HG03039 (cell line): ENCODE results near the gene CNOT3.
"Not testable (repeated sequence)": the region's sequence is repeated elsewhere in the genome, so short reads cannot be mapped to it uniquely, and the experiment has no call there.

Experiments
- ATAC-seq: cut with Tn5 transposase; IDR thresholded peaks from one replicate; pipeline ENCODE4 v1.9.1; 2021; ENCODE audit warnings: mild to moderate bottlenecking, moderate library complexity; ENCODE audit not compliant: unreplicated experiment

CNOT3 gene

DNA sequence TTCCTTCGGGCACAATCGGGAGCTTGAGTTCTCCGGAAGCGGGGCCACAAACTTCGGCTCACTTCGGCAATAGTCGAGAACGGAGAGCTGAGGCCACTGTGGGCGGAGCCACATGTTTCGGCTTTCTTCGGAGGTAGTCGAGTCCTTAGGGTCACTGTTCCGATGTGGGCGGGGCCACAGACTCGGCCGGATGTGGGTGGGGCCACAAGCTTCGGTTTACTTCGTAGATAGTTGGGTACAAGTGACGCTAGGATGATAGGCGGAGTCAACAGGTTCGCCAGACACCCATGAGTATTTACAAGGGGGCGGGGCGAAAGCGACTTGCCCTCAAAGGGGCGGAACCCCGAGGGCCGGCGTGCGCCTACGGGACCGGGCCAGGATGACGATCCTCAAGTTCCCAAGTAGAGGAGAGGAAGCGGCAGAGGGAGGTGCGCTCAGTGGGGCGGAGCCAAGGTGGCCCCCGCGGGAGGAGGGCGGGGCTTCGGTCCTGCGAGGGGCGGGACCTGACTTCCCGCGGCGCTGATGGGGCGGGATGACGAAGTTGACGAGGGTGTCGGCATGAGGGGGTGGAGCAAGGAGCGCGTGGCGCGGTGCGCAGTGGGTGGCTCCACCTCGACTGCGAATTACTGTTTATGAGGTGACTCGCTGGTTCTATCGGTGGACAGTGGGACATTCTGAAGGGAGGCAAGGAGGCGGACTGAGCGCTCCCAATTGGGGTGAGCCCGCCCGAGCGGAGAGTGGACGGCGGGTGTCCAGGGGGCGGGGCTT lies 52.4 kb downstream of the CNOT3 start:
- ATAC-seq, result peak; percentile 39

DNA sequence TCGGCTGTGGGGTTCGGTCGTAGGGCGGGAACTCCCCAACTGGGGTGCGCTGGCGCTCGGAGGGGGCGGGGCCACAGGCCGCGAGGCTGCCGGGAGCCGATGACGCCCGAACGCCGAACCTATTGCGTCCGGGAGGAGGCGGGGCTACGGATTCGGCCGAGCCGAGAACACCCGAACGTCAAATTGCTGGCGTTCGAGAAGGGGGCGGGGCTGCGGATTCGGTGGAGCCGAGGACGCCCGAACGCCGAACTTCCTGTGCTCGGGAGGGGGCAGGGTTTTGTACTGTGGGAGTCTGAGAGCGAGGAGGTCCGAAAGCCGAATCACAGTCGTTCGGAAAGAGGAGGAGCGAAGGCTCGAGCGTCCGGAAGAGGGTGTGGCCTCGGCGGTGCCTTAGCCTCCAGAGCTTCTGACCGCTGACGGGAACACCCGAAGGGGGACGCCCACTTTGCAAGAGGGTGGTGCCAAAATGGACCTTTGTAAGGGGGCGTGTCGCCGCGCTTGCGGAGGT lies 53.0 kb downstream of the CNOT3 start:
- peak; percentile 37 for ATAC-seq

DNA sequence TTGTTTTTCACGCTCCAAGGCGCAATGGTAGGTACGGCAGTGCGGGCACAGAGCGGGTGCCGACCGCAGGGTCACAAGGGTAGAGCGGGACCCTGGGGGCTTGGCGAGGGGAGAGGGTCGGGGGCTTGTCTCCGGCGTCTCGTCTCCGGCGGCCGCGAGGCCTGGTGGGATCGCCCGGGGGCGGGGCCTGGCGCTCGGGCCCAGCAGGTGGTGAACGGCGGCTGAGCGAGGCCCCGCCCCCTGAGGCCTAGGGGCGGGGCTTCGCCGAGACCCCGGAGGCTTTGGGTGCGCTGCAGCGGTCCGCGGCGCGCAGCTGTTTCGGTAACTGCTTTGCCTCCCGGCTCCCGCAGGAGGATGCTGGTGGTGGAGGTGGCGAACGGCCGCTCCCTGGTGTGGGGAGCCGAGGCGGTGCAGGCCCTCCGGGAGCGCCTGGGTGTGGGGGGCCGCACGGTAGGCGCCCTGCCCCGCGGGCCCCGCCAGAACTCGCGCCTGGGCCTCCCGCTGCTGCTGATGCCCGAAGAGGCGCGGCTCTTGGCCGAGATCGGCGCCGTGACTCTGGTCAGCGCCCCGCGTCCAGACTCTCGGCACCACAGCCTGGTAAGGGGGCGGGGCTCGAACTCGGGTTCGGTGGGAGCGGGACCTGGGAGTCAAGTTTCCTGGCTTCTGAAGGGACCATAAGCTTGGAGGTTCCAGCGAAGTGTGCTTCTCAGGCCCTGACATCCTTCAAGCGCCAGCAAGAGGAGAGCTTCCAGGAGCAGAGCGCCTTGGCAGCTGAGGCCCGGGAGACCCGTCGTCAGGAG lies 53.6 kb downstream of the CNOT3 start, which contains the start of gene TSEN34:
Gene TSEN34, plus strand, starts transcription at position 298 of the 800 bp plus-strand sequence. Its CDS starts 57 bp downstream, at position 355.
- ATAC-seq, result peak; percentile 16

DNA sequence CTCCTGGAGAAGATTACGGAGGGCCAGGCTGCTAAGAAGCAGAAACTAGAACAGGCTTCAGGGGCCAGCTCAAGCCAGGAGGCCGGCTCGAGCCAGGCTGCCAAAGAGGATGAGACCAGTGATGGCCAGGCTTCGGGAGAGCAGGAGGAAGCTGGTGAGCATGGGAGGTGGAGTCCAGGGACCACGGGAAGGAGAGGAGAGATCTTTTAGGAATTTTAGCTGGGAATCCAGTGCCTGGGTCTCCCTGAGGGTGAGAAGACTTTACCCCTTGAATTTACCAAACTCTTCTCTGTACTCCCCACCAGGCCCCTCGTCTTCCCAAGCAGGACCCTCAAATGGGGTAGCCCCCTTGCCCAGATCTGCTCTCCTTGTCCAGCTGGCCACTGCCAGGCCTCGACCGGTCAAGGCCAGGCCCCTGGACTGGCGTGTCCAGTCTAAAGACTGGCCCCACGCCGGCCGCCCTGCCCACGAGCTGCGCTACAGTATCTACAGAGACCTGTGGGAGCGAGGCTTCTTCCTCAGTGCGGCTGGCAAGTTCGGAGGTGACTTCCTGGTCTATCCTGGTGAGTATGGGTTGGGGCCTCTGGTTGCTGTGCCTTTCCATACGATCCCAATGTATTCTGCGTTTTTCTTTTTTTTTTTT lies 54.4 kb downstream of the CNOT3 start:
- no peak for ATAC-seq

DNA sequence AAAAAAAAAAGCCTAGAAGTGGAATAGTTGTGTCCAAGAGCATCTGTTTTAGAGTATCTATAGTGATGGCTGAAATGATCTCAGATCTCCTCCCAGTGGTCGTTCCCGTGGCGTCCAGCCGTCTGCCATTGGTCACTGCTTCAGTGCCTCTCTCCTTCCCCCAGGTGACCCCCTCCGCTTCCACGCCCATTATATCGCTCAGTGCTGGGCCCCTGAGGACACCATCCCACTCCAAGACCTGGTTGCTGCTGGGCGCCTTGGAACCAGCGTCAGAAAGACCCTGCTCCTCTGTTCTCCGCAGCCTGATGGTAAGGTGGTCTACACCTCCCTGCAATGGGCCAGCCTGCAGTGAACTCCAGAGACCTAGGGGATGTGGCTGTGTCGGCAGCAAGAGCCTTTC lies 55.4 kb downstream of the CNOT3 start:
- ATAC-seq, result no peak

DNA sequence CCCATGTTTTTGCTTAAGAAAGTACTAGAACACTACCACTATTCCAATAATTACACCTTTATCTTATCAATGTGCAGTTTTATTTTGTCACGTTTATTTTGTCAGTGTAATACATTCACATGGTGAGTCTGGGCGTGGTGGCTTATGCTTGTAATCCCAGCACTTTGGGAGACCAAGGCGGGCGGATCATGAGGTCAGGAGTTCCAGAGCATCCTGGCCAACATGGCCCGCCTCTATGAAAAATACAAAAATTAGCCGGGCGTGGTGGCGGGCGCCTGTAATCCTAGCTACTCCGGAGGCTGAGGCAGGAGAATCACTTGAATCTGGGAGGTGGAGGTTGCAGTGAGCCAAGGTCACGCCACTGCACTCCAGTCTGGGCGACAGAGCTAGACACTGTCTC lies 56.9 kb downstream of the CNOT3 start:
- ATAC-seq, result not testable (repeated sequence)

DNA sequence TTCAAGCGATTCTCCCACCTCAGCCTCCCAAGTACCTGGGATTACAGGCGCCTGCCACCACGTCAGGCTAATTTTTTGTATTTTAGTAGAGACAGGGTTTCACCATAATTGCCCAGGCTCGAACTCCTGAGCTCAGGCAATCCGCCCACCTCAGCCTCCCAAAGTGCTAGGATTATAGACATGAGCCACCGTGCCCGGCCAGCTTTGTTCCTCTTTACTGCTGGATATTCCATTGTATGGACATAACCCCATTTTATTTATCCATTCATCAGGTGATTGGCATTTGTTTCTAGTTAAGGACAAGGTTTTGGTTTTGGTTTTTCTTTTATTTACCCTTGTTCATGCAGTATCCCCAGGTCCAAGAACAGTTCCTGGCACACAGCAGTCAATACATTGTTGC lies 59.0 kb downstream of the CNOT3 start:
- no peak for ATAC-seq

DNA sequence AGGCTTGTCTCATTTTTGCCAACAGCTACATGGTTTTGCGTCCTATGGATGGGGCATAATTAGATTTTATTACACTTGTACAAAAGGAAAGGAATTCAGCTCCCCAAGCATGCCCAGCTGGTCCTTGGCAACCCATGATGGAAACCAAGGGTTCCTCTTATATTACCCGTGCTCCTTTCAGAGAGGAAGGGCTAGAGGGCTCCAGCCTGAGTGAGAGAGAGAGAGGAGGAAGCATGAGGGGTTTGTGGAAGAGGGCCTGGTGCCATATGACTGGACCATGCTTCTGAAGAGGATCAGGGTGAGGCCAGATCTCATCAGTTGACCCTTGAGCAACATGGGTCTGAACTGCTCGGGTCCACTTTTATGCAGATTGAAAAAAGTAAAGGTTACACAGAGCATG lies 59.6 kb downstream of the CNOT3 start:
- ATAC-seq, result no peak

DNA sequence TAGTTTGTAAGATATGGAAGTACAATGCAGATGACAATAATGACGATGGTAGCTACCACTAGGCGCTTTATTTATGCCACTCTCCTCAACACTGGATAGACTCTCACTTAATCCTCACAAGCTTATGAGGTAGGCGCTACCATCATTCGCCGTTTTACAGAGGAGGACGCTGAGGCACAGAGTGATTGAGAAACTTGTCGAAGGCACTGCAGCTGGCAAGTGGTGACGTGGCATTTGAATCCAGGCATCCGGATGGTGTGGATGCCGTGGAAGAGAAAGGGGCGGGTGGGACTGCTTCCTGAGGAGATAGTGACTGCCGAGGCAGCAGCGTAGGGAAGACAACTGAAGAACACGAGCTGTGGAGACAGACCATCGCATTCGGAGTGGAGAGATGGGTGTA lies 61.8 kb downstream of the CNOT3 start:
- ATAC-seq, result no peak

DNA sequence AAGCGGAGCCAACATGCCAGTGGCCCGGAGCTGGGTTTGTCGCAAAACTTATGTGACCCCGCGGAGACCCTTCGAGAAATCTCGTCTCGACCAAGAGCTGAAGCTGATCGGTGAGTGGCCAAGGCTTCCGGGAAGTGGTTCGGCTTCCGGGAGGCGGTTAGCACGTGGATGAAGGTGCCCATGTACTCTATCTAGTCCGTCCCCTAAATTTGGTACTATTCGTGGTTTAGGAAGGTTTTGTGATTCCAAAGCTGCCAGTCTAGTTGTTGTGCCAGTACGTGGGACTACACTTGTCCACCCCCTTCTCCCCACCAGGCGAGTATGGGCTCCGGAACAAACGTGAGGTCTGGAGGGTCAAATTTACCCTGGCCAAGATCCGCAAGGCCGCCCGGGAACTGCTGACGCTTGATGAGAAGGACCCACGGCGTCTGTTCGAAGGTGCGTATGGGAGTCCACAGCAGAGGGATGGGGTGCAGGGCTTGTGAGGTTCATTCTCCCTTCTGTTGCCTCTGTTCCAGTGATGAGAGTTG lies 63.7 kb downstream of the CNOT3 start:
- no peak for ATAC-seq

DNA sequence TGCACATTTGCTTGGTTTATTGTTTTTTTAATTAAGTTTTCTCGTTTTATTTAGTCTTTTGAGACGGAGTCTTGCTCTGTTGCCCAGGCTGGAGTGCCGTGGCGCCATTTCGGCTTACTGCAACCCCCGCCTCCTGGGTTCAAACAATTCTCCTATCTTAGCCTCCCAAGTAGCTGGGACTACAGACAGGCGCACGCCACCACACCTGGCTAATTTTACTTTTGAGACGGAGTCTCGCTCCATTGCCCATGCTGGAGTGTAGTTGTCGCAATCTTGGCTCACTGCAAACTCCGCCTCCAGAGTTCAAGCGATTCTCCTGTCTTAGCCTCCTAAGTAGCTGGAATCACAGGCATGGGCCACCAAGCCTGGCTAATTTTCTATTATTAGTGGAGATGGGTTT lies 64.4 kb downstream of the CNOT3 start:
- no peak for ATAC-seq

DNA sequence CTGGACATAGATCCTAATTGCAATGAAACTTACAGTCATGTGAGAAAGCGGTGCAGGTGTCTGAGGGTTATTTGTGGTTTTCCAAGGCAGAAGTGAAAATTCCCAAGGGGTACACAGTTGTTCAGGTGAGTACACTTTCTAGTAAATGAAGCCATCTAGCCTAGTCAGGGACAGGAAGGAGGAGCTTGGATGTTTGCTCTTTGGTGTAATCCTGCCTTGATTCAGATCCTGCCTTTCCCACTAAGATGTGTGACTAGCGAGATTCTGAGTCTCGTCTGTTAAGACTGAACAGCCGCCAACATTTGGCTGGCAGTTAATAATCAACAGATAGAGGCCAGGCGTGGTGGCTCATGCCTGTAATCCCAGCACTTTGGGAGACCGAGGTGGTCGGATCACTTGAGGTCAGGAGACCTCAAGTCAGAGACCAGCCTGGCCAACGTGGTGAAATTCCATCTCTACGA lies 65.6 kb downstream of the CNOT3 start:
- ATAC-seq, result no peak

DNA sequence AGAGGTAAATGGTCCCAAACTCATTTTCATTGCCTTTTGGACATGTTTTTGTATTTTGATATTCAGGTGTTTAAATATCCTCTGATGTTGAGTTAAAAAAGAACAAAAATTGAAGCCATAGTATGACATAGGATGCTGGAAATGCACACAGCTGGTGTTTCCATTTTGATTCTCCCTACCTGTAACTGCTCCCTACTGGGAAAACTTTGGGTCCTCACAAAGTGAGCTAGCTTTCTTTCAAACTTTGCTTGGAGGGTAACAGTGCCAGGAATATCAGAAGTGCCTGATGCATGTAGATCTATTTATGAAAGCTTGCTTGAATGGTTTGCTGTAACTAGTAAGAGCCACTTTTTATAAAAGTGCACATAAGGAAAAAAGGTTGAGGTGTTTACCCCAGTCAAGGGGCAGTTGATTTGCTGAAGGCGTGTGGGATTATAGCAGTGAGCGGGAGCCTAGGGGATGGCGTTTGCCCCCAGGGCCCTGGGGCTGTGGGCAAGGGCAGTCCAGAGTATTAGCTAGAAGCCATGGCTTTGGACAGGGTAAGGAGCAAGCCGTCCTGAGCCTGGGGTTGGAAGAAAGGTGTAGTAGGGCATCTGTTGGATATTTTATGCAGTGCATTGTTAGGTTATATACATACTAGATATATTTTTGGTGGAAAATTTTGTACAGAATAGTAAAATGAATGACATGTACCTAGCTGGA lies 67.4 kb downstream of the CNOT3 start:
- ATAC-seq, result no peak
